GM12878 (cell line): ENCODE data around the gene CDH2.

ENCODE experiments used
- CREM ChIP-seq: IDR thresholded peaks from 2 replicates; pipeline ENCODE4 v1.6.1; 2014; ENCODE audit warnings: antibody characterized with exemption, low read depth
- EZH2 ChIP-seq: IDR thresholded peaks from 2 replicates; pipeline ENCODE4 v1.6.1; 2012; ENCODE audit warnings: low read depth, mild to moderate bottlenecking, control low read depth, inconsistent platforms, low read length, borderline replicate concordance; ENCODE audit not compliant: control insufficient read depth
- MAX ChIP-seq: IDR thresholded peaks from 2 replicates; pipeline ENCODE4 v1.6.1; 2012; ENCODE audit warnings: low read depth, low read length, improper control_type of control experiment
- NFYA ChIP-seq: IDR thresholded peaks from 2 replicates; pipeline ENCODE4 v1.6.1; 2011; ENCODE audit warnings: low read depth, mild to moderate bottlenecking, low read length, improper control_type of control experiment, borderline replicate concordance
- RAD21 ChIP-seq: IDR thresholded peaks from 2 replicates; pipeline ENCODE4 v1.6.1; 2011; ENCODE audit warnings: mild to moderate bottlenecking, low read depth, low read length, moderate library complexity; ENCODE audit not compliant: insufficient read depth
- SIN3A ChIP-seq: IDR thresholded peaks from 2 replicates; pipeline ENCODE4 v1.6.1; 2012; ENCODE audit warnings: low read depth, low read length, improper control_type of control experiment
- TCF12 ChIP-seq: IDR thresholded peaks from 2 replicates; pipeline ENCODE4 v1.6.1; 2011; ENCODE audit warnings: low read depth, mild to moderate bottlenecking, low read length

GRCh38 chr18:28071199-28071598 is 105.7 kb downstream of the CDH2 start:
- TF ChIP-seq CREM, result no peak
- no peak for TF ChIP-seq TCF12
- TF ChIP-seq NFYA, result no peak
- no peak for TF ChIP-seq RAD21
- TF ChIP-seq EZH2, result no peak
- no peak for TF ChIP-seq SIN3A
- no peak for TF ChIP-seq MAX
